Esophagus squamous epithelium (tissue), 4 donors: ENCODE data around the gene PTPRN2.

Source experiments
- POLR2A ChIP-seq, 4 donors: fragments of 450-650 bp; IDR thresholded peaks; one replicate each; pipeline ENCODE4 v1.6.1; 2017; ENCODE audit warnings: antibody characterized with exemption in 4 of 4, mild to moderate bottlenecking in 4 of 4, moderate library complexity in 3 of 4
- TF ChIP-seq, protein P1 (sequence below), 6 experiments: fragments of 450-650 bp in 4 of 6; fragments of 200-600 bp in 2 of 6; sonication (generic) in 2 of 6; IDR thresholded peaks; one replicate each; pipeline ENCODE4 v1.5.1; 2016 to 2019; ENCODE audit warnings: antibody characterized with exemption in 6 of 6, mild to moderate bottlenecking in 4 of 6, moderate library complexity in 4 of 6

DNA sequence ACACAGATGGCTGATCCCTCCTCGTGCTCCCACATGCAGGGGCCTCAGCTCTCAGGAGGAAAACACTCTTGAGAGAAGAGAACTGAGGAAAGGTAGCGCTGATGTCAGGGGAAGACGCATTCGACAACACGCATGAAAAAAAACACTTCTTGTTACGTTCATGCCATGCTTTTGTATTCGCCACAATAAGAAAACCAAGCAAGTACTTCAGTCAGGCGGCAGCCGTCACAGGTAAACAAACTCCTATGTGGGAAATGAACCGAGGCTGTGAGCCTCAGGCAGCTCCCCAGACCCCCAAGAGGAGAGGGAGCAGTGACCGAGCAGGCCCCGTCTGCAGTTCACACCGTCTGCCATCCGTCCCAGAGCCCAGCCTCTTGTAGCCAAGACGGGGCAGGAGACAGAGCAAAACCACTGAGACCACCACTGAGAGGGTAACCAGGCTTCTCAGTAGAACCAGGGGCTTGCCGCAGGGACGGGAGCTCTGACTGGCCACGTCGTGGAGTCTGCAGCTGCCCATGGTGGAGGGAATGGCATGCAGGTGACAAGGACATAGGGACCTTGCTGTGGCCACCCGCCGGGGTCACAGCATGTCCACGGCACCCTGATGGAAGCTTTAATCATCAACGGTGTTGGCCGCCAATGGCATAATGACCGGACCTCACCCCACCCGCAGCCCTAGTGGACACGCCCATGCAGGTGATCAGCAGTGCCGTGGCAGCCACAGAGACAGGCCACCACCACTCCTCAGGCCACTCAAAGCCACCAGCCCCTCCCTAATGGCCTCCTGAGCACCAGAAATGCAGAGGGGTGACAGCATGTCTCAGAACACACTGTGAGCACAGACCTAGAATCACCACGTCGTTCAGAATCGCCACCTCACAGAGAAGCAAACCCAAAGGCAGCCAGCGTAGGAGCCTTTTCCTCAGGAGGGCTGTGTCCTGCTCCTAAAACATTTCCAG lies 304.3 kb downstream of the PTPRN2 start:
- TF ChIP-seq POLR2A (IDR thresholded peaks at IDR 0.05): no peak
- TF ChIP-seq, protein P1, sequence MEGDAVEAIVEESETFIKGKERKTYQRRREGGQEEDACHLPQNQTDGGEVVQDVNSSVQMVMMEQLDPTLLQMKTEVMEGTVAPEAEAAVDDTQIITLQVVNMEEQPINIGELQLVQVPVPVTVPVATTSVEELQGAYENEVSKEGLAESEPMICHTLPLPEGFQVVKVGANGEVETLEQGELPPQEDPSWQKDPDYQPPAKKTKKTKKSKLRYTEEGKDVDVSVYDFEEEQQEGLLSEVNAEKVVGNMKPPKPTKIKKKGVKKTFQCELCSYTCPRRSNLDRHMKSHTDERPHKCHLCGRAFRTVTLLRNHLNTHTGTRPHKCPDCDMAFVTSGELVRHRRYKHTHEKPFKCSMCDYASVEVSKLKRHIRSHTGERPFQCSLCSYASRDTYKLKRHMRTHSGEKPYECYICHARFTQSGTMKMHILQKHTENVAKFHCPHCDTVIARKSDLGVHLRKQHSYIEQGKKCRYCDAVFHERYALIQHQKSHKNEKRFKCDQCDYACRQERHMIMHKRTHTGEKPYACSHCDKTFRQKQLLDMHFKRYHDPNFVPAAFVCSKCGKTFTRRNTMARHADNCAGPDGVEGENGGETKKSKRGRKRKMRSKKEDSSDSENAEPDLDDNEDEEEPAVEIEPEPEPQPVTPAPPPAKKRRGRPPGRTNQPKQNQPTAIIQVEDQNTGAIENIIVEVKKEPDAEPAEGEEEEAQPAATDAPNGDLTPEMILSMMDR (IDR thresholded peaks at IDR 0.05): no peak
